H1 (cell line): ENCODE results near the gene LHX5. TPM values are rescaled to one million over a fixed set of nuclear protein-coding genes. Genes with fewer than 3 reads are reported as not detected.

Experiments used
- ASH2L ChIP-seq: fragments of 200-600, 300-600 bp; sonication (generic); IDR thresholded peaks from one replicate; pipeline ENCODE4 v1.7.1; 2017; ENCODE audit warnings: low read length
- BRCA1 ChIP-seq: IDR thresholded peaks from 2 replicates; pipeline ENCODE4 v1.6.1; 2012; ENCODE audit warnings: low read depth, low read length, improper control_type of control experiment
- CHD7 ChIP-seq: fragments of 300-600 bp; sonication (generic); IDR thresholded peaks from 2 replicates; pipeline ENCODE4 v1.7.1; 2012; ENCODE audit warnings: low read length, moderate library complexity, mild to moderate bottlenecking, inconsistent platforms; ENCODE audit not compliant: insufficient replicate concordance
- CTBP2 ChIP-seq: IDR thresholded peaks from 2 replicates; pipeline ENCODE4 v1.7.0; 2011; ENCODE audit warnings: borderline replicate concordance, mild to moderate bottlenecking, moderate library complexity, mixed read lengths, low read length; ENCODE audit not compliant: insufficient read depth, insufficient read length
- RAD21 ChIP-seq, 2 experiments: IDR thresholded peaks in 1 of 2; conservative IDR thresholded peaks in 1 of 2; 2 replicates each; pipeline ENCODE4 v1.6.1; 2011; ENCODE audit warnings: low read depth in 2 of 2, low read length in 2 of 2, improper control_type of control experiment in 1 of 2, inconsistent platforms in 1 of 2, mild to moderate bottlenecking in 1 of 2, moderate library complexity in 1 of 2
- RFX5 ChIP-seq: IDR thresholded peaks from 2 replicates; pipeline ENCODE4 v1.6.1; 2011; ENCODE audit warnings: low read depth, low read length, improper control_type of control experiment, borderline replicate concordance
- SP1 ChIP-seq: IDR thresholded peaks from 2 replicates; pipeline ENCODE4 v1.6.1; 2011; ENCODE audit warnings: low read depth, low read length
- SP4 ChIP-seq: IDR thresholded peaks from 2 replicates; pipeline ENCODE4 v1.6.1; 2012; ENCODE audit warnings: low read length, inconsistent platforms
- USF2 ChIP-seq: IDR thresholded peaks from 2 replicates; pipeline ENCODE4 v1.6.1; 2011; ENCODE audit warnings: low read length, improper control_type of control experiment
- polyA plus RNA-seq, 7 experiments: library from polyadenylated mRNA; depleted of rRNA in 3 of 7; stranded (reverse) in 5 of 7; unstranded in 2 of 7; fragments of >200 nt in 5 of 7; fragments of 200-250 nt in 2 of 7; gene quantifications; 1 replicate in 5 of 7; 2 replicates in 1 of 7; 4 replicates in 1 of 7; pipeline versions ENCODE4 v1.2.1 to v1.2.3, GENCODE V29; 2011 to 2013; ENCODE audit warnings: missing spikeins in 2 of 7, mixed read lengths in 2 of 7
- total RNA-seq: library from RNA; stranded (reverse); fragmentation: NEBNext Ultra II Directional; extraction: Animal tissue kit (Norgen Biotek cat#: 25700); gene quantifications from 2 replicates; pipeline ENCODE4 v1.2.1, GENCODE V29; 2021

LHX5 gene
- total and polyA plus RNA-seq, 2 of the 8 experiments (the other 6 are each of a cell fraction or from before 2014, with no cell fraction given), result 0.47 to 1.1 TPM

GRCh38 chr12:113422886-113423669 is 48.6 kb downstream of the LHX5 start (continued):
- TF ChIP-seq CHD7, result no peak
- TF ChIP-seq SP4, result no peak
- no peak for TF ChIP-seq ASH2L
- TF ChIP-seq CTBP2, result no peak
- TF ChIP-seq RFX5, result no peak
- no peak for TF ChIP-seq SP1
- no peak for TF ChIP-seq RAD21 (IDR thresholded peaks at IDR 0.05 in 1 of 2, conservative IDR thresholded peaks at IDR 0.05 in 1 of 2; ENCODE audit: low read depth in 2 of 2, low read length in 2 of 2)
- no peak for TF ChIP-seq BRCA1
- no peak for TF ChIP-seq USF2
